Cardiac septum (tissue), 1 donor: ENCODE results near the gene WDR31. TPM values are rescaled to one million over a fixed set of nuclear protein-coding genes. Genes with fewer than 3 reads are reported as not detected.
A peak's percentile ranks its signal among the peaks of the same experiment; 100 is the strongest.
"Not testable (repeated sequence)": the region's sequence is repeated elsewhere in the genome, so short reads cannot be mapped to it uniquely, and the experiment has no call there.

ENCODE experiments used
- DNase-seq: peaks from one replicate; pipeline ENCODE4 v3.0.0-alpha.2; 2020; ENCODE audit warnings: low spot score
- intact Hi-C: fragments of 100-400 bp; cut with DNase I; formaldehyde crosslinking; loops from one replicate; pipeline ENCODE4 v1.14.0; 2022
- total RNA-seq: library from RNA; stranded (reverse); fragmentation: NEBNext Ultra II Directional; extraction: Animal tissue kit (Norgen Biotek cat#: 25700); gene quantifications from one replicate; pipeline ENCODE4 v1.2.1, GENCODE V29; 2021
- donor health status: DM: no; HTN: no; CAD: no.

The WDR31 gene
- total RNA-seq, 1 donor from 2014 or later: 10.9 TPM

DNA sequence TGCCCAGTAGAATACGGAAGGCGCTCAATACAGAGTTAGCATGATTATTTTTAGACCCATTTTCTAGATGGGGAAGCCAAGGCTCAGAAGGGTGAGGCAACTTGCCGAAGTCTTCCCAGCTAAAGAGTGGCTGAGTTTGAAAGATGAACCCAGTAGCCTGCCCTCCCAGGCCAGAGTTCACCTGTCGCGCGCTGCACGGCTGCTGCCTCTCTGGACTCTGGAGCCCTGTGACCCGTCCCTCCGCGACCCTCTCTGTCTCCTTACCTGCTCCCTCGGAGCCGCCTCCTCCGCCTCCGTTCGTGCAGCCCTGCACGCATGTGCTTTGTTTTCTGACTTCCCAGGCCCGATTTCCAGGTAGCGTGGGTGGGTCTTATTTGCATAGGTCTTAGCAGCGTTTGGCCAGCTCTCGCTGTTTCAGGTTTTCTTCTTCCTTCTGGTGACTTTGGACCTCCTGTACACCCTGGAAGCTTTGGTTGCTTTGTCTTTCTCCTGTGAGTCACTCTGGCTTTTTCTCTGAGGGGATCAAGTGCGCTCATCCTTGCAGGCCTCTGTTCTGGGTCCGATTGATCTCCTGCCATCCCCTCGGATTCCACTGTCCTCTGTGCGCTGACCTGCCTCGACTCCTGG is 37.2 kb downstream of the WDR31 start, which contains the start of gene RNF183:
Gene RNF183 (minus strand): TSS at position 585 of the 627 bp plus-strand sequence. CDS start 5,192 bp downstream, outside the sequence.
- DNase-seq: no peak
- intact Hi-C loops: no loop called here

- DNase-seq: no peak
- intact Hi-C loops: no loop called here
Measured at GRCh38 chr9:113301548-113301947, 38.5 kb downstream of the WDR31 start.

- DNase-seq: no peak
- intact Hi-C loops: no loop called here
Measured at GRCh38 chr9:113299800-113300292, 40.2 kb downstream of the WDR31 start.

DNA sequence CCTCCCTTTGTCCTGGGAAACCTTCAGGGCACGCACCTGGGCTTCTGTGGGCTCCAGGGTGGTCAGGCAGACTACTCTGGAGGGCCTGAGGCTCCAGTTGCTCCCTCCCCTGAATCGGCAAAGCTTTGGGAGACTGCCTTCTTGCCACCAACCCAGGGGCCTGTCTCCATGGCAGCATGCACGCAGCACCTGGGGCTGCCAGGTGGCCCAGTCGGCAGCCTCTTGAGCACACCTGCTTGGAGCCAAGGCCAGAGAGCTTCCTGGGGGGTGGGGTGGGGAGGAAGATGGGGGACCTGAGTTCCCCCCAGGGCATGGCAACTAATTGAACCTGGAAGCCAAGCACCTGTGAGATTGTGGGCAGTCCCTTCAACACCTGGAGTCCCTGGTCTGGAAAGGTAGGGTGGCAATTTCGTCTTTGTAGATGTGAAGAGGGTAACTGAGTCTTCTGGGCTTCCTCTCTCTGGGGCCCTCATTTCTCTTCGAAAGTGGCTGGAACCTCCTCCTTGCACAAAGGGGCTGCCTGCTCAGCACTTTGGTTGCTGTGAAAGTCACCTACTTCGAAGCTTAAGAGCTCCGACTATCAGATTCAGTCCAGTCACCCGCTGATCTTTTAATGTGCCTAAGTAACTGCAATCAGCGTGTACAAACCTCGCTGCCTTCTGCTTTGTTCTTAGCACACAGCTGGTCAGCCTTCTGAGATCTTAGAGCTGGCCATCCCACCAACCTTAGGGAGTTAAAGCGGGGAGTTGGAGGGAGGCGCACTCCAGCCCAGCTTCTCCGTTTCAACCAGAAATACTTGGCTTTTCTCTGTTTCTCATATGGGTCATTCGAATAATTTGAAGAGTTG is 40.9 kb downstream of the WDR31 start:
- intact Hi-C loops: no loop called here
- DNase-seq: no peak

DNA sequence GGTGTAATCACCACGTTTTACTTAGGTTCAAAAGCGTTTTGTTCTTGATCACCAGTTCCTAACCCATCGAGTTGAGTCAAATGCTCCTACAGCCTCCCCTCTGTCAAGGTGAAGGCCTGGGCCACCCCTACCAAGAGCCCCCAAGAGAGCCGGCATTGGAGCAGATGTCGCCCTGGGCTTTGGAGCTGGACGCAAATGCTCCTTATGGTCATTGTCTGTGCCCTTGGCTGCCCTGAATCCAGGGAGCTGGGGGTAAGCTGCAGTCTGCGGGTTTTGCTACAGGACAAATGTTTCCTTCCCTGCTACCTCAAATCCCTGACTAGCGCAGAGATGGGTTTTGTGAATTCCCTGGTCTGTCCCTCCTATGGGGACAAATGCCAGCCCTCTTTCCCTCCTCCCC is 41.8 kb downstream of the WDR31 start:
- intact Hi-C loops: no loop called here

GRCh38 chr9:113296796-113297558 is 43.1 kb downstream of the WDR31 start:
- intact Hi-C loops: no loop called here
- DNase-seq: no peak

More for the DNA sequence above, 41.8 kb downstream of the WDR31 start:
- no peak for DNase-seq

GRCh38 chr9:113296247-113296646 is 43.8 kb downstream of the WDR31 start:
- DNase-seq, intact Hi-C loops: not testable (repeated sequence)

- DNase-seq: no peak
- intact Hi-C loops: no loop called here
Measured at GRCh38 chr9:113293285-113293878, 46.7 kb downstream of the WDR31 start.

- DNase-seq: no peak
- intact Hi-C loops: no loop called here
Measured at GRCh38 chr9:113290052-113290607, 49.9 kb downstream of the WDR31 start.

DNA sequence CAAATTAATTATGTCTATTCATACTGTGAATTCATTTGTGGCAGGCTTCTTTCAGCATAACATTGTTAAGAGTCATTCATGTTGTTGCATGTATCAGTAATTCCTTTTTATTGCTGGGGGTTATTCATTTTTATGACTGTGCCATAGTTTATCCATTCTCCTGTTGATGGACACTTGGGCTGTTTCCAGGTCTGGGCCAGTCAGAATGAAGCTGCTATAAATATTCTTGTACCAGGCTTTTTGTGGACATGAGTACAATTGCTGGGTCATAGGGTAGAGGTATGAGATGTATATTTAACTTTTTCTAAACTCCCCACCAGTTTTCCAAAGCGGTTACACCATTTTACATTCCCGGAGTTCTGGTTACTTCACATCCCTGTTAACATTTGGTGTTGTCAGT is 51.0 kb downstream of the WDR31 start:
- intact Hi-C loops: no loop called here

DNA sequence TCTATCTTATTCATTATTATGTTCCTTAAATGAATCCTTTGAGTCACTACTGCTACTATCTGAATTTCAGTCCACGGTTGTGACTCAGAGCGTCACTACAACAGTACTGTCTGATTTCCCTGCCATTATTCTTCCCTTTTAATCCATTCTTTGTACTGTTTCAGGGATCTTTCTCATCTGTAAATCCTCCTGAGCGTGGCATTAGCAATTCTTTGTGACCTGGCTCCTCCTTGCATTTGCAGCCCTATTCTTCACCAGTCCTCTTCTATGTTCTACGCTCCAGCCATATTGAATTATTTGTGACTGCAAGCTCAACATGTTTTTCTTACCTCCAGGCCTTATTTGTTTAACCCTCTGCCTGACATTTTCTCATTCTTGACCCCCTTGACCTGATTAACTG is 58.7 kb downstream of the WDR31 start:
- intact Hi-C loops: no loop called here
- DNase-seq: no peak

More for the DNA sequence above, 51.0 kb downstream of the WDR31 start:
- DNase-seq: no peak

DNA sequence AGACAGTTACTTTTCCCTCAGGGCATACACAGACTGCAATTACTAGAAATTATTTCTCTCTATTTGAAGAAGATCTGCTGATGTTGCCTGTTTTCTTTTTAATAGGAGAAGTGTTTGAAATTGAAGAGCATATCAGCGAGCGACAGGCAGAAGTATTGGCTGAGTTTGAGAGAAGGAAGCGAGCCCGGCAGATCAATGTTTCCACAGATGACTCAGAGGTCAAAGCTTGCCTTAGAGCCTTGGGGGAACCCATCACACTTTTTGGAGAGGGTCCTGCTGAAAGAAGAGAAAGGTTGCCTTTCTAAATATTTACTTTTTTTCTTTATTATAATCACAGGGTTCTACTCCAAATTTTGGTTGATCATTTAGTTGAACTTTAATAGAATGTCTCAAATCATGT is 61.2 kb downstream of the WDR31 start:
- intact Hi-C loops: loop anchor here (10.0 kb wide), 1 partner anchor 306 kb away; no protein-coding TSS in a partner anchor
- DNase-seq: no peak

DNA sequence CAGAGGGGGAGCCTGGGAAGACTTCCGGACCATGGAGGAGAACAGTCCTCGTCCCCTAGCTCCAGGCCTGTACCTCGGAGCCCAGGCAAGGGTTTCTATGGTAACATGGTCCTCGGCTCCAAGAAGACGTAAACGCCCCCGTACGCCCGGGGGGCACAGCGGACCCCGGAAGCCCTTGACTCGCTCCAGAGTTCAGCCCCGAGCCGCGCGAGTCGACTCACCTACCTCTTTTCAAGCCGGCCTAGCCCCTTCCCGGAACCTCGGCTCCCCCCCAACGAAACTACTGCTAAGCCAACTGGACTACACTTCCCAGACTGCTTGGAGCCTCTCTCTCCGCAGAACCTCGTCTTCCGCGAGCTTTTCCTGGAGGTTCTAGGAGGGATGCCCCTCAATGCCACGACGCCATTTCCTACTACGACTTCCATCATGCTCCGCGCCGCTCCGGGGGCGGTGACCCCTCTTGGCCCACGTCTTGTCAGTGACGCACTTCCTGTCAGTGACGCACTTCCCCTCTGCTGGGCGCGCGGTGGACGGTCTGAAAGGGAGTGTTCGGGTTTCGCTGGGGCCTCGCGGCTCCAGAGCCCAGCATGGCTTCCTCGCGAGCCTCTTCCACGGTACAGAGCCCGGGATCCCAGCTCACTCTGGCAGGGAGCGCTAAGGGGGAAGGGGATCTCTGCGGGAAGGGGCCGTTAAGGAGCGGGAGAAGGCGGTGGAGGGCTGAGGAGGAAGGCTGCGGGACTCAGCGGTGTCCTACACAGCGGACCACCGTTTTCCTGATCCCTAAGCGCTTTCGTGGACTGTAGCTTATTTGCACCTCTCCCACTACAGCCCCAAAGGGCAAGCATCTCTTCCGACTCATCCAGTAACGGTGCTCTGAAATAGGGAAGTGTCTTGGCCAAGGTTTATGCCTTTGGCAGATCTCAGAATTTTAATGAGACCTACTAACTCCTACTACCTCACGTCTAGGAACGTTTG is 64.6 kb downstream of the WDR31 start, which contains the start of the genes CDC26 and PRPF4:
Gene CDC26 (minus strand): TSS at position 416 of the 975 bp plus-strand sequence. CDS start 3,065 bp downstream, outside the sequence.
Gene PRPF4 (plus strand): TSS at position 502 of the 975 bp plus-strand sequence. CDS start 86 bp downstream, at position 588.
- DNase-seq: peak; percentile 99
- intact Hi-C loops: loop anchor here (1.0 to 10.0 kb wide), 5 partner anchors 55 to 383 kb away; partner anchors contain the start of genes C9orf43, FKBP15, POLE3 and SLC31A1

- intact Hi-C loops: loop anchor here (1.0 to 10.0 kb wide), 5 partner anchors 54 to 384 kb away; partner anchors contain the start of genes C9orf43, FKBP15, POLE3 and SLC31A1
- no peak for DNase-seq
Measured at GRCh38 chr9:113274474-113275156, 65.5 kb downstream of the WDR31 start.

DNA sequence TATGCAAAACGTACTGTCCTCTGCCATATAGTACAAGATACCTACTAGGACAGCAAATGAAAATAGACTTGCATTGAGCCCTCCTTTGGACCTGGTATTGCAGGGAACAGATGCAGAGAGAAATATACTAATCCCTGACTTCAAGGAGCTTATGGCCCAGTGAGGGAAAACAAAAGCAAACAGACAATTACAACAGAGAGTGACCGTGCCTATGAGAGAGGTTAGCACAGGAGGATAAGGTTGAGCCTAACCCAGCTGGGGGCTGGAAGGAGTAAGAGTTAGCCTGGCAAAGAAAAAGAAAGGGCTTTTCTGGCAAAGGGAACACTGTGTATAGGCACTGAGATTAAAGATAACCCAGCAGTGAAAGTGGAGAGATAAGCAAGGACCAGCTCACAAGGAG is 70.2 kb downstream of the WDR31 start:
- intact Hi-C loops: loop anchor here (10.0 kb wide), 1 partner anchor 315 kb away; no protein-coding TSS in a partner anchor
- no peak for DNase-seq

- no peak for DNase-seq
- intact Hi-C loops: no loop called here
Measured at GRCh38 chr9:113269355-113269754, 70.7 kb downstream of the WDR31 start.
